NCI-H774 (cell line): ENCODE results near the gene KCNK13.
A peak's percentile ranks its signal among the peaks of the same experiment; 100 is the strongest.
"Not testable (repeated sequence)": the region's sequence is repeated elsewhere in the genome, so short reads cannot be mapped to it uniquely, and the experiment has no call there.

ENCODE experiments used
- DNase-seq: peaks from one replicate; lab custom pipeline; 2025; lab: John Stamatoyannopoulos, UW

KCNK13 gene

DNA sequence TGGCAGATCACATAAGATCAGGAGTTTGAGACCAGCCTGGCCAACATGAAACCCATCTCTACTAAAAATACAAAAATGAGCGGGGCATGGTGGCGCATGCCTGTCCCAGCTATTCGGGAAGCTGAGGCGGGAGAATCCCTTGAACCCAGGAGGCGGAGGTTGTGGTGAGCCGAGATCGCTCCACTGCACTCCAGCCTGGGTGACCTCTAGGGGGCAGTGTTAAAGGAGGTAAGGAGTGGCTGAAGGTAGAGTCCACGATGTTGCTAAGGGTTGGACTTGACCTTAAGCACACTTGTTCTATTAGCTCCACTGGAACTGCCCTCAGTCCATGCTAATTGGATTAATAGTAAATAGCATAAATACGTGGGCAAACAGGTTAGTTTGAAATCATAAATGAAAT is 132.1 kb downstream of the KCNK13 start:
- no peak for DNase-seq

GRCh38 chr14:90194706-90195105 is 132.9 kb downstream of the KCNK13 start:
- DNase-seq, result no peak

DNA sequence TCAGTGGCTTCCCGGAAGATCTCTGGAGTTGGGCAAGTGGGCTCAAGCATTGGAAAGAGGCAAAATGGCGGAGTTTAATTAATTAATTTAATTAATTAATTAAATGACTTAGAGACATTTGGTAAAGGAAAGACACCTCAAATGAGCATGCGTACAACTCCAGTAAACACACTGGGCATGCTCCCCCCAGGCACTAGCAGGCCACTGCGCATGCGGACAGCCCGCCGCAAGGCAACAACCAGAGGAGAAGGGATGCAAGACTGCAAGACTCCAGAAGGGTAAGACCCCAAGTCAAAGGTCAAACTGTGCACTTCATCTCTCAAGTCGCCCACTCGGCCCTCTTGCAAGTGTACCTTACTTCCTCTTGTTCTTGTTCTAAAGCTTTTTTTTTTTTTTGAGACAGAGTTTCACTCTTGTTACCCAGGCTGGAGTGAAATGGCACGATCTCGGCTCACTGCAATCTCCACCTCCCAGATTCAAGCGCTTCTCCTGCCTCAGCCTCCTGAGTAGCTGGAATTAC is 136.8 kb downstream of the KCNK13 start:
- no peak for DNase-seq

- not testable (repeated sequence) for DNase-seq
Measured at GRCh38 chr14:90200546-90200945, 138.8 kb downstream of the KCNK13 start.

DNA sequence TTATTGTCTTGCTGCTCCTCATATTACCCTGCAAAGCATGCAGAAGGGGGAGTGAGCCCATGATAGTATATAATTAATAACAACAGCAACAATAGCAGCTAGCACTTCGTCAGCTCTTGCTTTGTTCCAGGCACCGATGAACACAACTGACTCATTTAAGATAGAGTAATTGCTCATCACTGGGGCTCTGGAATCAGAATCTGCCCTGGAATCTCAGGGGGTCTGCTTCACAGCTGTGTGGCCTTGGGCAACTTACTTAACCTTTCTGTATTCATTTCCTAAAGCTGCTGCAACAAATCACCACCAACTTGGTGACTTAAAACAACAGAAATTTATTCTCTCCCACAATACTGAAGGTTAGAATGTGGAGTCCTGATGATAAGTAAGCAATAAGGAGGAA is 139.6 kb downstream of the KCNK13 start:
- DNase-seq, result no peak

GRCh38 chr14:90204516-90204915 is 142.7 kb downstream of the KCNK13 start:
- DNase-seq, result peak; percentile 55

GRCh38 chr14:90213099-90213748 is 151.4 kb downstream of the KCNK13 start:
- no peak for DNase-seq

DNA sequence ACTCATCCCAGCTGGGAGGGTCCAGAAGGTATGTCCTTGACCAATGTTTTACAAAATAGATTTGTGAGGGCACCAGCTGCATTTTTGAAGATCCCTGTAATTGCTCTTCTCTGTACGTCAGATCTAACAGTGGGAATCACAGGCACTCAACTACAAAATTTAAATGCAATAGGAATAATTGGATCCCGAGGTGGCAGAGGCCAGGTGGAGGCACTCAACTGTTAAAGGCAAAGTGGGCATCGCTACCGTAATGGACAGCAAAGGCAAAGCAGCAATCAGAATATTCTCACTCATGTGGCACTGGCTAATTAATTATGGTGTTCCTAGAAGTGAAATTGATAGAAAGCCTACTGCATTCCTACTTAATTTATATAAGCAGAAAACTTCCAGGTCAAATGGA is 166.7 kb downstream of the KCNK13 start:
- DNase-seq, result no peak

GRCh38 chr14:90229942-90230341 is 168.1 kb downstream of the KCNK13 start:
- DNase-seq, result not testable (repeated sequence)
